Motor neuron (in vitro differentiated cells): ENCODE data around the gene KMT5C. TPM values are rescaled to one million over a fixed set of nuclear protein-coding genes. Genes with fewer than 3 reads are reported as not detected.
A peak's percentile ranks its signal among the peaks of the same experiment; 100 is the strongest.

Experiments
- ATAC-seq, 8 experiments: fragments of 200-7000 bp; cut with Tn5 transposase; replicated peaks in 6 of 8; 2 replicates each; pipeline ENCODE4 v1.8.0; 2021; ENCODE audit warnings: mild to moderate bottlenecking in 8 of 8, moderate library complexity in 8 of 8
- H3K27ac ChIP-seq, 2 donors: fragments of 250-450 bp; sonication (Bioruptor Pico); 2 replicates each; pipeline ENCODE4 v1.9.0; 2021; ENCODE audit warnings: antibody characterized with exemption in 2 of 2, mild to moderate bottlenecking in 2 of 2, moderate library complexity in 1 of 2
- H3K4me1 ChIP-seq, 2 donors: fragments of 250-450 bp; sonication (Bioruptor Pico); replicated peaks in 1 of 2; 2 replicates each; pipeline ENCODE4 v1.6.1; 2021; ENCODE audit warnings: antibody characterized with exemption in 2 of 2, mild to moderate bottlenecking in 2 of 2, moderate library complexity in 1 of 2
- H3K4me3 ChIP-seq, 5 donors: fragments of 250-450 bp; sonication (Bioruptor Pico); 2 replicates each; pipeline ENCODE4 v1.9.0; 2021; ENCODE audit warnings: antibody characterized with exemption in 5 of 5, mild to moderate bottlenecking in 5 of 5, moderate library complexity in 4 of 5
- WGBS, 10 experiments: fragments of 450-650 bp; shearing (Covaris generic); methylation state at CpG; one replicate each; pipeline ENCODE4 v1.0.0; 2022; 5-methylcytosine and 5-hydroxymethylcytosine counted together
- in situ Hi-C, 9 experiments: fragments of 400-800 bp; cut with MboI; loops; one replicate each; pipeline ENCODE4 v1.15.0; 2021; ENCODE audit warnings: low sequenced_read_pairs in 9 of 9, low pct_unique_long_range_greater_than_20kb in 2 of 9; ENCODE audit not compliant: unreplicated experiment in 9 of 9
- total RNA-seq, 8 experiments: library from RNA; unstranded; fragments of 300-600 nt; gene quantifications; 2 replicates each; pipeline versions ENCODE4 v1.2.3 to v1.2.4, GENCODE V29; 2022

KMT5C gene
- total RNA-seq, 8 experiments from 2014 or later, result 8.4 to 25.1 (median 20.9) TPM

DNA sequence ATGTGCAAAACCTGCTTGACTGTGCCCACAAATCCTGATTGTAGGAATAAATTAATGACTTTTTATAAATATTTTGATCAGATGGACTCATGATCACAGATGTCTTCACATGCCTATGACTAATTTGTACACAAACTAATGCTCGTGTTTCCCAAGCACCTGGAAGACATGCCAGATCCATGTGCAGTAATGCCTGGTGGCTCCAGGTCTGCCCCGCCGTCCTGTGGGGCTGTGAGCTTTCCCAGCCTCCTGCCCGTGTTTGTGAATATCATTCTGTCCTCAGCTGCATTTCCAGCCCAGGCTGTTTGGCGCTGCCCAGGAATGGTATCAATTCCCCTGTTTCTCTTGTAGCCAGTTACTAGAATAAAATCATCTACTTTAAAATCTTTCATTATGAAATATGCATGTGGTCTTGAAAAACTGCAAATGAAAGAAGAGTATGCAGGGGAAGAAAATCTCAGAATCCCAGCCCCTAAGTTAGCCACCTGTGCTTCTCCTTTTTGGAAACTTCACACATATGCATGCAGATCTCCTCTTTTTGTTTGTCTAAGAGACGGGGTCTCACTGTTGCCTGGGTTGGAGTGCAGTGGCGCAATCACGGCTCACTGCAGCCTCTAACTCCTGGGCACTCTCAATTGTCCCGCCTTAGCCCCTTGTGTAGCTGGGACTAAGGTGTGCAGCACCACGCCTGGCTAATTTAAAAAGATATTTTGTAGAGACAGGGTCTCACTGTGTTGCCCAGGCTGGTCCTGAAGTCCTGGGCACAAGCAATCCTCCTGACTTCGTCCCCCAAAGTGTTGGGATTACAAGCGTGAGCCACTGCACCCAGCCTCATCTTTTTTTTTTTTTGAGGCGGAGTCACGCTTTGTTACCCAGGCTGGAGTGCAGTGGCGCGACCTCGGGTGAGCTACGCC lies 52.3 kb downstream of the KMT5C start:
- Histone ChIP-seq H3K4me3 (peak overlapping the region in 1 of 5 donors; percentile 1), H3K27ac (peak overlapping the region; percentile 58 to 80), H3K4me1 (peaks cover 33 to 46% of the 10 kb centered on the region in 2 donors)
- 42 to 100% (median 63%) methylated on average over 1 to 9 of the region's 18 CpGs; no CpG with 5 or more reads in 2 of the 10 experiments for WGBS, 10 experiments
- in situ Hi-C loops, result no loop called here
- ATAC-seq, result peak in 7 of 8 experiments; percentile 2 to 43 (median 9)

DNA sequence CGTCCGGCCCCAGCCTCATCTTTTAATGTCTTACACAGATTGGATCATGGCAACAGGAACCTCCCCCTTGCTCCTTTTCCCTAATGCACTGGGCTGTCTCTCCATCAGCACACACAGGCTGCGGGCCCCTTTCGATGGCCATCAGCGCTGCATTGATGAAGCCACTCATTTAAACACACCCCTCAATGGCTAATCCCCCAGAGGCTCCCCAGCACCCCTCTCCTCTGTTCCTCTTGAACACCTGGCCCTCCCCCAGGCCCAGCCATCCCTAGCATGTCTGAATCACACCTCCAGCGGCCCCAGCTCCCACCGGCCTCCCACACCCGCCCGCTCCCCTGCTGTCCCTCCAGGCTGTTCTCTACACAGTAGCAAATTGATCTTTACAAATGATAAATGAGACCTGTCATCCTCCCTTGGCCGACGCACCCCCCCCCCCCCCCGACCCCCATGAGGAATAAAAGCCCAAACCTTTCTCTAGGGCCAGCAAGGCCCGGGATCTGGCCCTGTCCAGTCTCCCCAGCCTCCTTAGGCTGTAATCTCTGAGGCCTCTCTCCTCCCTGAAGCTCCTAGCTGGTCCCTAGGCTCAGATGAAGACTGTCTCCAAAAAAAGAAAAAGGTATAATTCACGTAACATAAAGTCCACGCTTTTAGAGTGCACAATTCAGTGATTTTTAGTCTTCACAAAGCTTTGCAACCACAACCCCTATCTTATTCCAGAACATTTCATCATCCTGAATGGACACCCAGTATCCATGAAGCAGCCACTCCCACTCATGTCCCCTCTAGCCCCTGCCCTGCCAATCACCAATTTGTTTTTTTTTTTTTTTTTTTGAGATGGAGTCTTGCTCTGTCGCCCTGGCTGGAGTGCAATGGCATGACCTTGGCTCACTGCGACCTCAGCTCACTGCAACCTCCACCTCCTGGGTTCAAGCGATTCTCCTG lies 53.4 kb downstream of the KMT5C start:
- H3K27ac ChIP-seq, result peak overlapping the region; percentile 58 to 80
- 80 to 100% (median 95%) methylated on average over 1 to 4 of the region's 18 CpGs; no CpG with 5 or more reads in 2 of the 10 experiments for WGBS, 10 experiments
- in situ Hi-C loops, result no loop called here
- peak in 5 of 8 experiments; percentile 62 to 88 (median 87) for ATAC-seq
- H3K4me3 ChIP-seq, result peak overlapping the region in 1 of 5 donors; percentile 1
- H3K4me1 ChIP-seq, result peaks cover 22 to 35% of the 10 kb centered on the region in 2 donors

Other genes starting within 250 kb of the KMT5C start
- gene PPP1R12C, start 222.2 kb upstream of the KMT5C start, total RNA-seq, result 10 to 100 TPM; 16.6 to 66.3 (median 36.7) TPM
- 10 to 100 TPM in 2 of 8 experiments, 1 to 10 TPM in 6; 1.2 to 36.8 (median 3.9) TPM for gene TNNT1, start 190.7 kb upstream of the KMT5C start, total RNA-seq
- gene TNNI3, start 182.1 kb upstream of the KMT5C start, total RNA-seq, result 1 to 10 TPM in 7 of 8 experiments, not detected in 1; 2.9 to 8.5 (median 3.2) TPM
- 1 to 10 TPM in 6 of 8 experiments, under 1 TPM in 2; 0.41 to 7.2 (median 1.4) TPM for gene DNAAF3, start 173.3 kb upstream of the KMT5C start, total RNA-seq
- 10 to 100 TPM in 4 of 8 experiments, 1 to 10 TPM in 4; 1.1 to 19.3 (median 8.7) TPM for gene SYT5, start 159.6 kb upstream of the KMT5C start, total RNA-seq
- gene PTPRH, start 130.4 kb upstream of the KMT5C start, total RNA-seq, result 10 to 100 TPM in 6 of 8 experiments, 1 to 10 TPM in 2; 4.0 to 59.0 (median 18.1) TPM
- gene TMEM86B, start 111.1 kb upstream of the KMT5C start, total RNA-seq, result 1 to 10 TPM in 7 of 8 experiments, under 1 TPM in 1; 0.81 to 3.1 (median 2.2) TPM
- gene PPP6R1, start 80.9 kb upstream of the KMT5C start, total RNA-seq, result 10 to 100 TPM; 18.3 to 77.0 (median 26.7) TPM
- 10 to 100 TPM; 20.6 to 37.3 (median 24.5) TPM for gene HSPBP1, start 59.8 kb upstream of the KMT5C start, total RNA-seq
- gene BRSK1, start 55.9 kb upstream of the KMT5C start, total RNA-seq, result 100 to 1,000 TPM in 1 of 8 experiments, 10 to 100 TPM in 6, 1 to 10 TPM in 1; 1.4 to 102 (median 77.8) TPM
- gene TMEM150B, start 14.5 kb upstream of the KMT5C start, total RNA-seq, result under 1 TPM in 3 of 8 experiments, not detected in 5; 0.11 to 0.62 (median 0.33) TPM
- gene COX6B2, start 14.8 kb downstream of the KMT5C start, total RNA-seq, result 10 to 100 TPM in 1 of 8 experiments, 1 to 10 TPM in 4, under 1 TPM in 3; 0.55 to 15.3 (median 1.2) TPM
- gene GARIN5B, start 23.4 kb downstream of the KMT5C start, total RNA-seq, result under 1 TPM in 6 of 8 experiments, not detected in 2; 0.05 to 0.71 (median 0.14) TPM
- 1 to 10 TPM in 2 of 8 experiments, under 1 TPM in 6; 0.10 to 2.4 (median 0.43) TPM for gene IL11, start 30.6 kb downstream of the KMT5C start, total RNA-seq
- 1 to 10 TPM in 1 of 8 experiments, under 1 TPM in 2, not detected in 5; 0.46 to 8.4 (median 0.58) TPM for gene TMEM190, start 37.0 kb downstream of the KMT5C start, total RNA-seq
- gene TMEM238, start 44.4 kb downstream of the KMT5C start, total RNA-seq, result under 1 TPM in 3 of 8 experiments, not detected in 5; 0.23 to 0.40 (median 0.25) TPM
- 1,000 to 10,000 TPM in 2 of 8 experiments, 100 to 1,000 TPM in 6; 362 to 1,444 (median 673) TPM for gene RPL28, start 46.1 kb downstream of the KMT5C start, total RNA-seq
- gene UBE2S, start 67.9 kb downstream of the KMT5C start, total RNA-seq, result 10 to 100 TPM; 21.5 to 86.6 (median 37.8) TPM
- gene SHISA7, start 103.4 kb downstream of the KMT5C start, total RNA-seq, result 1 to 10 TPM in 5 of 8 experiments, under 1 TPM in 3; 0.10 to 3.4 (median 1.5) TPM
- gene ISOC2, start 121.8 kb downstream of the KMT5C start, total RNA-seq, result 10 to 100 TPM; 35.4 to 82.0 (median 59.1) TPM
- gene C19orf85, start 124.9 kb downstream of the KMT5C start, total RNA-seq, result 1 to 10 TPM in 2 of 8 experiments, under 1 TPM in 5, not detected in 1; 0.05 to 1.3 (median 0.72) TPM
- 1 to 10 TPM; 1.1 to 5.6 (median 3.6) TPM for gene ZNF628, start 136.7 kb downstream of the KMT5C start, total RNA-seq
- gene NAT14, start 145.3 kb downstream of the KMT5C start, total RNA-seq, result 10 to 100 TPM; 10.9 to 62.6 (median 48.2) TPM
- 1 to 10 TPM in 3 of 8 experiments, under 1 TPM in 5; 0.27 to 3.0 (median 0.63) TPM for gene SSC5D, start 148.6 kb downstream of the KMT5C start, total RNA-seq
- gene SBK2, start 197.3 kb downstream of the KMT5C start, total RNA-seq, result under 1 TPM in 1 of 8 experiments, not detected in 7; 0.18 TPM
- gene SBK3, start 205.7 kb downstream of the KMT5C start, total RNA-seq, result 1 to 10 TPM in 1 of 8 experiments, under 1 TPM in 4, not detected in 3; 0.14 to 1.1 (median 0.31) TPM
- gene ZNF579, start 241.0 kb downstream of the KMT5C start, total RNA-seq, result 1 to 10 TPM; 3.4 to 9.4 (median 5.0) TPM